Astrocyte (in vitro differentiated cells and primary cell): ENCODE results near the gene SVIL.

Source experiments
- CTCF ChIP-seq: IDR thresholded peaks from 2 replicates; pipeline ENCODE4 v1.5.1; 2011; ENCODE audit warnings: low read depth, mild to moderate bottlenecking, inconsistent platforms, low read length, moderate library complexity; ENCODE audit not compliant: insufficient read depth
- EZH2 ChIP-seq: IDR thresholded peaks from 2 replicates; pipeline ENCODE4 v1.6.1; 2012; ENCODE audit warnings: mild to moderate bottlenecking, low read length, inconsistent platforms; ENCODE audit not compliant: insufficient read depth

- TF ChIP-seq EZH2 (no peak), CTCF (no peak)
These were observed 222.3 kb downstream of the SVIL start for GRCh38 chr10:29412485-29412884.
